ENCODE results near the gene OR9A2.

DNA sequence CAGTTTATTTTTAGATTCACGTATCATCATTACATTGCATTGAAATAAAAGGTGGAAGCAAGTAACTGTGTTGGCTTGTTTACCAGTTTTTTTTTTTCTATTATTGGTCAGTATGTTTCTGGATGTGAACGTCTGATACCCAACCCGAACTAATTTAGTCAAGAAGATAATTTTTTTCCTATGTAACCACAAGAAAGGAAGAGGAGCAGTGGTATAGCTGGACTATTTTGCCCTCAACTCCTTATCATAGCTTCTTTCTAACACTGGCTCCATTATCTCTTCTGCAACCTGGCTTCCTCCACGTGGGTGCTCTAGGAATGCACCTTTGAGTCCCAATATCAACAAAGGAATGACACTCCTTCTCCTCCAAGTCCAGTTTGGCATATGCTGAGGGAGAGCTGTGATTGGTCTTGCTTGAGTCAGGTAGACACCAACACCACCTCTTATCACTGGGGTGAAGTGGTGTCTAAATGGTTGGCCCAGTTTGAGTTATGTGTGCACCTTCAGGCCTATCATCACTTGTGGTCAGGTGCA, 29.4 kb downstream of the OR9A2 start:
- TF ChIP-seq, protein P1, sequence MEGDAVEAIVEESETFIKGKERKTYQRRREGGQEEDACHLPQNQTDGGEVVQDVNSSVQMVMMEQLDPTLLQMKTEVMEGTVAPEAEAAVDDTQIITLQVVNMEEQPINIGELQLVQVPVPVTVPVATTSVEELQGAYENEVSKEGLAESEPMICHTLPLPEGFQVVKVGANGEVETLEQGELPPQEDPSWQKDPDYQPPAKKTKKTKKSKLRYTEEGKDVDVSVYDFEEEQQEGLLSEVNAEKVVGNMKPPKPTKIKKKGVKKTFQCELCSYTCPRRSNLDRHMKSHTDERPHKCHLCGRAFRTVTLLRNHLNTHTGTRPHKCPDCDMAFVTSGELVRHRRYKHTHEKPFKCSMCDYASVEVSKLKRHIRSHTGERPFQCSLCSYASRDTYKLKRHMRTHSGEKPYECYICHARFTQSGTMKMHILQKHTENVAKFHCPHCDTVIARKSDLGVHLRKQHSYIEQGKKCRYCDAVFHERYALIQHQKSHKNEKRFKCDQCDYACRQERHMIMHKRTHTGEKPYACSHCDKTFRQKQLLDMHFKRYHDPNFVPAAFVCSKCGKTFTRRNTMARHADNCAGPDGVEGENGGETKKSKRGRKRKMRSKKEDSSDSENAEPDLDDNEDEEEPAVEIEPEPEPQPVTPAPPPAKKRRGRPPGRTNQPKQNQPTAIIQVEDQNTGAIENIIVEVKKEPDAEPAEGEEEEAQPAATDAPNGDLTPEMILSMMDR (IDR thresholded peaks at IDR 0.05; ENCODE audit: insufficient read depth, low read depth, low read length) = no peak
- no peak for TF ChIP-seq EZH2 (IDR thresholded peaks at IDR 0.05; ENCODE audit: insufficient read depth, low read length)
